SK-N-SH (cell line): ENCODE results near the gene SH3BP4.

Source experiments
- CHD2 ChIP-seq: fragments of 150-350 bp; IDR thresholded peaks from 2 replicates; pipeline ENCODE4 v1.6.1; 2018; ENCODE audit warnings: low read length; ENCODE audit not compliant: partially characterized antibody
- EZH2phosphoT487 ChIP-seq: fragments of 200-600 bp; sonication (generic); IDR thresholded peaks from 2 replicates; pipeline ENCODE4 v1.6.1; 2017; ENCODE audit warnings: low read depth, mixed run types, mild to moderate bottlenecking, antibody characterized with exemption, moderate library complexity, borderline replicate concordance
- FOXJ3 ChIP-seq: sonication (generic); formaldehyde crosslinking; IDR thresholded peaks from 2 replicates; pipeline ENCODE4 v1.5.1; 2020; ENCODE audit warnings: mild to moderate bottlenecking, missing genetic modification reagents
- GABPA ChIP-seq: IDR thresholded peaks from 2 replicates; pipeline ENCODE4 v1.4.0; 2012; ENCODE audit warnings: low read depth, mild to moderate bottlenecking
- JUND ChIP-seq: IDR thresholded peaks from 2 replicates; pipeline ENCODE4 v1.4.0; 2012
- POLR2AphosphoS5 ChIP-seq: IDR thresholded peaks from 2 replicates; pipeline ENCODE4 v1.6.1; 2012; ENCODE audit warnings: low read depth, low read length
- TCF12 ChIP-seq: IDR thresholded peaks from 2 replicates; pipeline ENCODE4 v1.4.0; 2012
- YY1 ChIP-seq: IDR thresholded peaks from 2 replicates; pipeline ENCODE4 v1.4.0; 2012; ENCODE audit warnings: low read depth, mild to moderate bottlenecking
- TF ChIP-seq, protein P1 (sequence below): fragments of 150-350 bp; IDR thresholded peaks from 2 replicates; pipeline ENCODE4 v1.6.1; 2017; ENCODE audit warnings: antibody characterized with exemption, low read length, low read depth, borderline replicate concordance
- TF ChIP-seq, protein P2 (sequence below): IDR thresholded peaks from 2 replicates; pipeline ENCODE4 v1.4.0; 2012; ENCODE audit warnings: low read depth
- TF ChIP-seq, protein P3 (sequence below): fragments of 200-600 bp; sonication (generic); IDR thresholded peaks from 2 replicates; pipeline ENCODE4 v1.6.1; 2017; ENCODE audit warnings: antibody characterized with exemption, mild to moderate bottlenecking, moderate library complexity
- TF ChIP-seq, protein P4 (sequence below): IDR thresholded peaks from 2 replicates; pipeline ENCODE4; 2012
- TF ChIP-seq, protein P5 (sequence below): IDR thresholded peaks from 2 replicates; pipeline ENCODE4 v1.4.0; 2012; ENCODE audit warnings: low read depth, borderline replicate concordance
- TF ChIP-seq, protein P6 (sequence below): IDR thresholded peaks from 2 replicates; pipeline ENCODE4 v1.6.1; 2012; ENCODE audit warnings: mild to moderate bottlenecking, low read depth, low read length, moderate library complexity

DNA sequence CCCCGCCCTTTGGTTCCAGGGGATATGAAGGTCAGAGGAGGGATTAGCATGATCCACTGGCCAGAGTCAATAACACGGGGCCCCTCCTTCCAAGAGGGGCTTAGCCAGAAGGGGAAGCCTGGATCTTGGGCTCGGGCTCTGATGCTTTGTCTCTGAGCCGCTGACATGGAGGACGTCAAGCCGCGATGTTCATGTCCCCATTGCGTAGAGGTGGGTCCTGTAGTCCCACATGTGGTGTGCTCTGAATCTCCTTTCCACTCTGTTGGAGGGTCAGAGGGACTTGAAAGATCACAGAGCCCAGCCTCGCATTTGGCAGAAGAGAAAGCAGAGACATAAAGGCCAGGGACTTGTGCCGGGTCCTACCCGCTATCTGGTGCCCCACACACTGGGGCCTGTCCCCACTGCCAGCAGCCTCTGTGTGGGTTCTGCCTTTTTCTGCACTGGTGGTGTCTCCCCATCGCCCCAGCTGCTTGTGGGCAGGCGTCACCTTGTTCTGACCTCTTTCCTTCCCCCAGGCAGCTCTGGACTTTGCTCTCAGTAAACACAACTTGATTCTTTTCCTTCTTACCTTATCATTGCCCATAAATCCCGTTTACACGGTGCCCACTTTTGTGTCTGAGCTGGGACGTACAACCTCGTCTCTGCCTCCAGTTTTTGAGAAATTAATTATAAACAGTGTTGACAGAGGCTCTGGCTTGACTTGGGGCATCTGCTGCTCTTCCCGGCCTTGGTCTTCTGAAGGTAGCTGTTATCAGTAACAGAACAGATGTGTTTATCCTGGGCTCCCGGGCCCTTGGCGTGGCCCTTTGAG is 48.8 kb downstream of the SH3BP4 start:
- TF ChIP-seq, protein P1, sequence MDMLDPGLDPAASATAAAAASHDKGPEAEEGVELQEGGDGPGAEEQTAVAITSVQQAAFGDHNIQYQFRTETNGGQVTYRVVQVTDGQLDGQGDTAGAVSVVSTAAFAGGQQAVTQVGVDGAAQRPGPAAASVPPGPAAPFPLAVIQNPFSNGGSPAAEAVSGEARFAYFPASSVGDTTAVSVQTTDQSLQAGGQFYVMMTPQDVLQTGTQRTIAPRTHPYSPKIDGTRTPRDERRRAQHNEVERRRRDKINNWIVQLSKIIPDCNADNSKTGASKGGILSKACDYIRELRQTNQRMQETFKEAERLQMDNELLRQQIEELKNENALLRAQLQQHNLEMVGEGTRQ: no peak
- TF ChIP-seq TCF12 (no peak; the same call in 1 of the 2 replicates), JUND (no peak), POLR2AphosphoS5 (peak; percentile 5; the same call in 1 of the 2 replicates), EZH2phosphoT487 (no peak), YY1 (no peak), GABPA (no peak), CHD2 (peak; percentile 8), FOXJ3 (CRISPR knock-in tag) (peak; percentile 75)
- TF ChIP-seq, protein P2, sequence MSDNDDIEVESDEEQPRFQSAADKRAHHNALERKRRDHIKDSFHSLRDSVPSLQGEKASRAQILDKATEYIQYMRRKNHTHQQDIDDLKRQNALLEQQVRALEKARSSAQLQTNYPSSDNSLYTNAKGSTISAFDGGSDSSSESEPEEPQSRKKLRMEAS: no peak
- TF ChIP-seq, protein P3, sequence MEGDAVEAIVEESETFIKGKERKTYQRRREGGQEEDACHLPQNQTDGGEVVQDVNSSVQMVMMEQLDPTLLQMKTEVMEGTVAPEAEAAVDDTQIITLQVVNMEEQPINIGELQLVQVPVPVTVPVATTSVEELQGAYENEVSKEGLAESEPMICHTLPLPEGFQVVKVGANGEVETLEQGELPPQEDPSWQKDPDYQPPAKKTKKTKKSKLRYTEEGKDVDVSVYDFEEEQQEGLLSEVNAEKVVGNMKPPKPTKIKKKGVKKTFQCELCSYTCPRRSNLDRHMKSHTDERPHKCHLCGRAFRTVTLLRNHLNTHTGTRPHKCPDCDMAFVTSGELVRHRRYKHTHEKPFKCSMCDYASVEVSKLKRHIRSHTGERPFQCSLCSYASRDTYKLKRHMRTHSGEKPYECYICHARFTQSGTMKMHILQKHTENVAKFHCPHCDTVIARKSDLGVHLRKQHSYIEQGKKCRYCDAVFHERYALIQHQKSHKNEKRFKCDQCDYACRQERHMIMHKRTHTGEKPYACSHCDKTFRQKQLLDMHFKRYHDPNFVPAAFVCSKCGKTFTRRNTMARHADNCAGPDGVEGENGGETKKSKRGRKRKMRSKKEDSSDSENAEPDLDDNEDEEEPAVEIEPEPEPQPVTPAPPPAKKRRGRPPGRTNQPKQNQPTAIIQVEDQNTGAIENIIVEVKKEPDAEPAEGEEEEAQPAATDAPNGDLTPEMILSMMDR: no peak
- TF ChIP-seq, protein P4, sequence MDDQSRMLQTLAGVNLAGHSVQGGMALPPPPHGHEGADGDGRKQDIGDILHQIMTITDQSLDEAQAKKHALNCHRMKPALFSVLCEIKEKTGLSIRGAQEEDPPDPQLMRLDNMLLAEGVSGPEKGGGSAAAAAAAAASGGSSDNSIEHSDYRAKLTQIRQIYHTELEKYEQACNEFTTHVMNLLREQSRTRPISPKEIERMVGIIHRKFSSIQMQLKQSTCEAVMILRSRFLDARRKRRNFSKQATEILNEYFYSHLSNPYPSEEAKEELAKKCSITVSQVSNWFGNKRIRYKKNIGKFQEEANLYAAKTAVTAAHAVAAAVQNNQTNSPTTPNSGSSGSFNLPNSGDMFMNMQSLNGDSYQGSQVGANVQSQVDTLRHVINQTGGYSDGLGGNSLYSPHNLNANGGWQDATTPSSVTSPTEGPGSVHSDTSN: no peak
- TF ChIP-seq, protein P5, sequence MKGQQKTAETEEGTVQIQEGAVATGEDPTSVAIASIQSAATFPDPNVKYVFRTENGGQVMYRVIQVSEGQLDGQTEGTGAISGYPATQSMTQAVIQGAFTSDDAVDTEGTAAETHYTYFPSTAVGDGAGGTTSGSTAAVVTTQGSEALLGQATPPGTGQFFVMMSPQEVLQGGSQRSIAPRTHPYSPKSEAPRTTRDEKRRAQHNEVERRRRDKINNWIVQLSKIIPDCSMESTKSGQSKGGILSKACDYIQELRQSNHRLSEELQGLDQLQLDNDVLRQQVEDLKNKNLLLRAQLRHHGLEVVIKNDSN: no peak
- TF ChIP-seq, protein P6, sequence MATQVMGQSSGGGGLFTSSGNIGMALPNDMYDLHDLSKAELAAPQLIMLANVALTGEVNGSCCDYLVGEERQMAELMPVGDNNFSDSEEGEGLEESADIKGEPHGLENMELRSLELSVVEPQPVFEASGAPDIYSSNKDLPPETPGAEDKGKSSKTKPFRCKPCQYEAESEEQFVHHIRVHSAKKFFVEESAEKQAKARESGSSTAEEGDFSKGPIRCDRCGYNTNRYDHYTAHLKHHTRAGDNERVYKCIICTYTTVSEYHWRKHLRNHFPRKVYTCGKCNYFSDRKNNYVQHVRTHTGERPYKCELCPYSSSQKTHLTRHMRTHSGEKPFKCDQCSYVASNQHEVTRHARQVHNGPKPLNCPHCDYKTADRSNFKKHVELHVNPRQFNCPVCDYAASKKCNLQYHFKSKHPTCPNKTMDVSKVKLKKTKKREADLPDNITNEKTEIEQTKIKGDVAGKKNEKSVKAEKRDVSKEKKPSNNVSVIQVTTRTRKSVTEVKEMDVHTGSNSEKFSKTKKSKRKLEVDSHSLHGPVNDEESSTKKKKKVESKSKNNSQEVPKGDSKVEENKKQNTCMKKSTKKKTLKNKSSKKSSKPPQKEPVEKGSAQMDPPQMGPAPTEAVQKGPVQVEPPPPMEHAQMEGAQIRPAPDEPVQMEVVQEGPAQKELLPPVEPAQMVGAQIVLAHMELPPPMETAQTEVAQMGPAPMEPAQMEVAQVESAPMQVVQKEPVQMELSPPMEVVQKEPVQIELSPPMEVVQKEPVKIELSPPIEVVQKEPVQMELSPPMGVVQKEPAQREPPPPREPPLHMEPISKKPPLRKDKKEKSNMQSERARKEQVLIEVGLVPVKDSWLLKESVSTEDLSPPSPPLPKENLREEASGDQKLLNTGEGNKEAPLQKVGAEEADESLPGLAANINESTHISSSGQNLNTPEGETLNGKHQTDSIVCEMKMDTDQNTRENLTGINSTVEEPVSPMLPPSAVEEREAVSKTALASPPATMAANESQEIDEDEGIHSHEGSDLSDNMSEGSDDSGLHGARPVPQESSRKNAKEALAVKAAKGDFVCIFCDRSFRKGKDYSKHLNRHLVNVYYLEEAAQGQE: no peak
